Naive B cell (primary cell): Measurements from ENCODE around the gene FBXO36. TPM values are rescaled to one million over a fixed set of nuclear protein-coding genes. Genes with fewer than 3 reads are reported as not detected.
"Not testable (repeated sequence)": the region's sequence is repeated elsewhere in the genome, so short reads cannot be mapped to it uniquely, and the experiment has no call there.

Source experiments
- ATAC-seq, 2 donors: fragments of 150-1000 bp; cut with Tn5 transposase; 2 replicates each; pipeline ENCODE4 v1.10.0; 2021; ENCODE audit warnings: low read depth in 2 of 2, mild to moderate bottlenecking in 2 of 2, moderate library complexity in 2 of 2
- DNase-seq: peaks from one replicate; pipeline ENCODE4 v3.0.0; 2022
- H3K27ac Mint-ChIP-seq, 6 donors: one replicate each; pipeline ENCODE4 v1.8.0; 2020 to 2022; ENCODE audit warnings: mild to moderate bottlenecking in 6 of 6, mixed read lengths in 6 of 6, moderate library complexity in 5 of 6, inconsistent platforms in 2 of 6
- H3K27me3 Mint-ChIP-seq, 3 donors: one replicate each; pipeline ENCODE4 v1.8.0; 2021 to 2022; ENCODE audit warnings: mixed read lengths in 3 of 3, mild to moderate bottlenecking in 1 of 3
- H3K36me3 Mint-ChIP-seq, 2 donors: one replicate each; pipeline ENCODE4 v1.8.0; 2020 to 2022; ENCODE audit warnings: mixed read lengths in 2 of 2, inconsistent platforms in 1 of 2, mild to moderate bottlenecking in 1 of 2
- H3K4me1 Mint-ChIP-seq, 3 donors: one replicate each; pipeline ENCODE4 v1.8.0; 2020 to 2022; ENCODE audit warnings: mixed read lengths in 3 of 3, inconsistent platforms in 1 of 3, mild to moderate bottlenecking in 1 of 3, moderate library complexity in 1 of 3
- H3K4me3 Mint-ChIP-seq, 8 donors: one replicate each; pipeline ENCODE4 v1.8.0; 2020 to 2022; ENCODE audit warnings: mild to moderate bottlenecking in 8 of 8, mixed read lengths in 8 of 8, moderate library complexity in 8 of 8, inconsistent platforms in 2 of 8
- H3K9me3 Mint-ChIP-seq, 7 donors: one replicate each; pipeline ENCODE4 v1.8.0; 2020 to 2022; ENCODE audit warnings: mixed read lengths in 7 of 7, mild to moderate bottlenecking in 5 of 7, inconsistent platforms in 2 of 7, moderate library complexity in 1 of 7
- polyA plus RNA-seq, 6 donors: library from polyadenylated mRNA; unstranded; fragments of 300-500 nt; fragmentation: Illumina TruSeq; gene quantifications; one replicate each; pipeline ENCODE4 v1.2.3, GENCODE V29; 2021; ENCODE audit warnings: low read depth in 6 of 6

The FBXO36 gene
- polyA plus RNA-seq, 6 donors from 2014 or later = 0.24 to 1.4 (median 0.76) TPM; not detected in 1

DNA sequence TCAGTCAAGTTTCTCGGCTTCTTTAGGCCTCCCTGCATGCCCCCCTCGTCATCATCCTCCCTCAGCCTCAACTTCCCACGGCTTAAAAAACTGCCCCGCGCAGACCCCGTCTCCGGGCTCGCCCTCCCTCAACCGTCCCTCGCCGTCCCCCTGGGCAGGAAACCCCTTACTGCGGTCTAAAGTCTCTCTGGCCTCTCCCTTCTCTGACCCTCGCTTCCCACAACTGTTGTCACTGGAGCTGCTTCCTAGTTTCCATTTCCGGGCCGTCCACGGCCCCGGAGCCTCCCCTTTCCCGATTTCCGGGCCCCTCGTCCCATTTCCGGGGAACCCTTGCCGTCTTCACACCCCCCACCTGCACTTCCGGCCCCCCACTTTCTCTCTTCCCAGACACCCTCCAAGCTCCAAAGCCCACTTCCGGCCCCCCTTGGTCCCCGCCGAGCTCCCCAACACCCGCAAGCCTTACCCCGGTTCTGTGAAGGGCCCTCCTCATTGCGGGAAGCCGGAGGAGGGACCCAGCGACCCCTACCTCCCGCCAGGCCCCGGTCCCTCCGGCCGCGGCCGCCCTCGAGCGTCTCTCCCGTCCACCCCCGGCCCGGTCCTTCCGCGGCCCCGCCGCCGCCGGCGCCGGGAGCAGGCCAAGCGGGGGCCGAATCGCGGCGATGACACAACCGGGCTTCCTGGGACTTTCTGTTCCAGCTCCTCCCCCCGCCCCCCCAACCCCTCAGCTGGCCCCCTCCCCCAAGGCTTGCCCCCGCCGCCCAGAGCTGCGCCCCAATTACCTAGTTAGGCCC lies 1.0 kb upstream of the FBXO36 start:
- peaks cover 0 to 5% (median 0%) of the 10 kb centered on the region in 7 donors for H3K9me3 Mint-ChIP-seq
- H3K4me1 Mint-ChIP-seq = peaks cover 29 to 49% (median 46%) of the 10 kb centered on the region in 3 donors
- H3K27ac Mint-ChIP-seq = peak overlapping the region; percentile 97 to 100 (median 99)
- peak overlapping the region; percentile 95 to 100 (median 100) for H3K4me3 Mint-ChIP-seq
- H3K27me3 Mint-ChIP-seq = no peaks in the 10 kb centered on the region
- DNase-seq (no peak), ATAC-seq (peak; percentile 23 to 26)
- H3K36me3 Mint-ChIP-seq = peaks cover 0 to 21% of the 10 kb centered on the region in 2 donors

DNA sequence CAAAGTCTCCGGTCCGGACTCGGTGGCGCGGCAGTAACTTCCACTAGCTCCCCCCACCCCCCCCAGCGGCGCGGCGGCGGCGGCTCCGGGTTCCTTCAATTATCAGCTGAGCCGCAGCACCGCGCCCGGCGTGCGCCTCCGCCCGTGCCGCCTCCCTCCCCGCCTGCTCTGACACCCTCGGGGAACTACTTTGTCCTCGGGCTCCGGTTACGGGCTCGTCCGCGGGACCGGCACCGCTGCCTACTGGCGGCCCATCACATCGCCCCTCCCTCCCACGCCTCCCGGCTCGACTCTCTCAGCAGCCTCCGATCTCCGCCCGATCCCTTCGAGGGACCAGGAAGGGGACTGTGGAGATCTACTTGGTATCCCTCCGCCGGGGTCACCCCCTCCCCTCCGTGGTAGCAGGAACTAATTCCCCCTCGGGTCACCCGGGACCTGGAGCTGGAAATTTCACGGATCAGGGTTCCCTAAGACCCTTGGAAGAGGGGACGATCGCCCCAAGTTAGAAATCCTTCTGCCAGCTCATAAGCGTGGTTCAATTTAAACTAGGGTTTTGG lies 333 bp upstream of the FBXO36 start, which contains the start of gene TRIP12:
TRIP12 (minus strand) TSS at position 118 of the 557 bp plus-strand sequence. CDS start 41,930 bp downstream, outside the sequence.
- H3K36me3 Mint-ChIP-seq = peaks cover 0 to 21% of the 10 kb centered on the region in 2 donors
- peak within 1 kb of the TSS; percentile 95 to 100 (median 100) for H3K4me3 Mint-ChIP-seq
- peak within 1 kb of the TSS; percentile 97 to 100 (median 100) for H3K27ac Mint-ChIP-seq
- ATAC-seq = peak; percentile 73 to 76
- peaks cover 0 to 5% (median 0%) of the 10 kb centered on the region in 7 donors for H3K9me3 Mint-ChIP-seq
- peaks cover 29 to 44% (median 39%) of the 10 kb centered on the region in 3 donors for H3K4me1 Mint-ChIP-seq
- peak; percentile 96 for DNase-seq
- no peaks in the 10 kb centered on the region for H3K27me3 Mint-ChIP-seq

DNA sequence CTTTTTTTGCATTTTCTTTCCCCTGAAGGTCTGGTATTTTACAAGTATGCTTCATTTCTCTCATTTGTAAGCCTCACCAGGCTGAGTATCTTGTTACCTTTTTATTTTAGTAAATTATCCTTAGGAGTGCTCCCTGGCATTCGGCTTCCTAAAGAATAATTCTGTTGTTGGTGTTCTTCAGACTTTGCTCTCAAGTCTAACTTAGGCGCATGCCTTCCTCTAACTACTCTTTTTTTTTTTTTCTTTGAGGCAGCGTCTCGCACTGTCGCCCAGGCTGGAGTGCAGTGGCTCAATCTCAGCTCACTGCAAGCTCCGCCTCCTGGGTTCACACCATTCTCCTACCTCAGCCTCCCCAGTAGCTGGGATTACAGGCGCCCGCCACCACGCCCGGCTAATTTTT lies 2.2 kb downstream of the FBXO36 start:
- not testable (repeated sequence) for ATAC-seq, H3K9me3 Mint-ChIP-seq, H3K27ac Mint-ChIP-seq, DNase-seq, H3K27me3 Mint-ChIP-seq
- Mint-ChIP-seq H3K36me3 (peaks cover 0 to 14% of the 10 kb centered on the region in 2 donors), H3K4me3 (peak overlapping the region in 3 of 8 donors; percentile 36 to 70 (median 68)), H3K4me1 (peaks cover 19 to 32% (median 24%) of the 10 kb centered on the region in 3 donors)

DNA sequence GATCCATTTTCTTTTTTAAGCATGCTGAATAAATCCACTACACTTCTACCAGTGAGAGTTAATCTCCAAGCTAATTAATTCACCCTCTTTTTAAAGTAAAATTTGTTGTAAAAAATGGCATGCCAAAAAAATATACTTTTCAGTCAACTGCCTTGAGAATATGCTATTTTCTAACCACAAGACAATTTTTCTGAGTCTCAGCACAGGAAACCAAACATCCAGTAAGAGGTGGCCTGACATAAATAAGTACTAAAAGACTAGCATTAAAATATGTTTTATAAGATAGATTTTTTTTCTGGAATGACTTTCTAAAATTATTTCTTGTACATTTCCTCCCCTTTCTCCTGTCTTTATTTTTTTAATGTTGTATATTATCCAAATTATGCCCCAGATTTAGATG lies 2.9 kb downstream of the FBXO36 start:
- H3K9me3 Mint-ChIP-seq = peaks cover 0 to 5% (median 0%) of the 10 kb centered on the region in 7 donors
- ATAC-seq (no peak), DNase-seq (no peak)
- H3K4me3 Mint-ChIP-seq = peak overlapping the region in 2 of 8 donors; percentile 24 to 42
- H3K27me3 Mint-ChIP-seq = no peaks in the 10 kb centered on the region
- peaks cover 0 to 14% of the 10 kb centered on the region in 2 donors for H3K36me3 Mint-ChIP-seq
- peaks cover 12 to 26% (median 17%) of the 10 kb centered on the region in 3 donors for H3K4me1 Mint-ChIP-seq
- H3K27ac Mint-ChIP-seq = peak overlapping the region in 1 of 6 donors; percentile 44

DNA sequence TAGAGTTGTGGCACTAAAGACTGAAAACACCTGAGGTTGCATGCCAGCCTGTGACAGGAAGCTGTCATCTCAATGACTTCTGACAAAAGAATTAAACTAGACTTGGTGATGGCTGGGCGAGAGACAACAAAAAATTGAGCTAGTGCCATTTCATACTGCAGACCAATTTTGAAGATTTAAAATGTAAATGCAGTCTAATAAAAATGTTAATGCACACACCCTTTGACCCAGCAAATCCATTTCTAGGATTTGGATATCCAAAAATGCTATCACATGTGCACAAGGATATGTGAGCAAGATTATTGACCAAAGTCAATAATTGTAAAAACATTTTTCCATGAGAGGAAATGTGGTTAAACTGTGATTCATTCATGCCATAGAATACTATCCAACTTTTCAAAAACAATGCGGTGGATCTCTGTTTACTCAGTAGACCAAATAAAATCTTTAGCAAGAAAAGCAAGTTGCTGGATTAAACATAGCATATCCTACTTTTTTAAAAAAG lies 5.6 kb downstream of the FBXO36 start:
- ATAC-seq (no peak), DNase-seq (no peak)
- H3K9me3 Mint-ChIP-seq = no peaks in the 10 kb centered on the region
- no peak overlapping the region for H3K27ac Mint-ChIP-seq
- peak overlapping the region in 1 of 8 donors; percentile 26 for H3K4me3 Mint-ChIP-seq
- H3K36me3 Mint-ChIP-seq = no peaks in the 10 kb centered on the region
- H3K27me3 Mint-ChIP-seq = no peaks in the 10 kb centered on the region
- H3K4me1 Mint-ChIP-seq = peaks cover 0 to 5% (median 2%) of the 10 kb centered on the region in 3 donors

DNA sequence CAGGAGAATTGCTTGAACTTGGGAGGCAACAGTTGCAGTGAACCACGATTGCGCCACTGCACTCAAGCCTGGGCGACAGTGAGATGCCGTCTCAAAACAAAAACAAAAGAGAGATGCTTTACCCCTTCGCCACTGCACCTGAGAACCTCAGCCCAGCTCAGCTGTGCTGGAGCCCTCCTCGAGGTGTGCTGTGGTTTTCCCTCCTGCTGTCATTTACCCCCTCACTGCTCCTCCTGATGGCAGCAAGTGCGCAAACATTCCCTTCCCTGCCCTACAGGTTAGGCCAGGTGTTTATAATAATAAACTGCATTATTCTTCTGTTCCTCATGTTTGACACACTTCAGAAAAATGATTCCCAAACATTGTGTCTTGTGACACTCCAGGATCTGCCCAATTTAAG lies 8.4 kb downstream of the FBXO36 start:
- no peaks in the 10 kb centered on the region for H3K36me3 Mint-ChIP-seq
- ATAC-seq = no peak
- H3K27me3 Mint-ChIP-seq = no peaks in the 10 kb centered on the region
- H3K27ac Mint-ChIP-seq = no peak overlapping the region
- DNase-seq = no peak
- H3K4me3 Mint-ChIP-seq = no peak overlapping the region
- no peaks in the 10 kb centered on the region for H3K4me1 Mint-ChIP-seq
- H3K9me3 Mint-ChIP-seq = no peaks in the 10 kb centered on the region

DNA sequence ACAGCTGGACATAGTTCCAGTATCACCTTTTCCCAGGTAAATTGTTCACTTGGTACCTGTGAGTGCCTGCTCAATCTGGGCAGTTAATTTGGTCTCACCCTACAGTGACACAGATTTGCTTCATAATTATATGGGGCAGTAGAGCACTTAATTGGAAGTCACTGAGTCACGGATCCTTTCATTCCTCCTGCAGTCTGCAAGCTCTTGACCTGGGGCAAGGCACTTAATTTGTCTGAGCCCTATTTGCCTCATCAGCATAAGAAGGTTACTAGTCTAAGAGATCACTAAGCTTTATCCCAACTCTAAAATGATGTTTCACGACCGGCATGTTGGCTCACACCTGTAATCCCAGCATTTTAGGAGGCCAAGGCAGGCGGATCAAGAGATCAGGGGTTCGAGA lies 8.9 kb downstream of the FBXO36 start:
- H3K9me3 Mint-ChIP-seq = peaks cover 0 to 2% (median 0%) of the 10 kb centered on the region in 7 donors
- H3K27me3 Mint-ChIP-seq = no peaks in the 10 kb centered on the region
- no peak for ATAC-seq
- H3K4me3 Mint-ChIP-seq = no peak overlapping the region
- H3K27ac Mint-ChIP-seq = no peak overlapping the region
- no peak for DNase-seq
- H3K36me3 Mint-ChIP-seq = no peaks in the 10 kb centered on the region
- H3K4me1 Mint-ChIP-seq = no peaks in the 10 kb centered on the region

DNA sequence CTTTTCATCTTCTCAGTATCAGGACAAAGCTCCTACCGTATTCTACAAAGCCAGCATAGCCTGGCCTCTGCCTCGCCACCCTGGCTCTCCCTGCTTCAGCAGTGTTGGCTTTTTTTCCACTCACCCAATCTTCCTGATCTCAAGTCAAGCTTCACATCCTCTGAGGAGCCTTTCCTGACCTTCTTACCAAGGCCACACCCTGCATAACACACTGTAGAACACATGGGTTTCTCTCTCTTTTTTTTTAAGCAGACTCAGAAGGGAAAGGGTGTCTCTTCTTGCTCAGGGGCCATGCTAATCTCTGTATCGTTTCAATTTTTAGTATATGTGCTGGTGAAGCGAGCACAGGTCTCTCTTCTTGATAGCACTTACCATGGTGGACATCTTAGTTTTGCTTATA lies 15.2 kb downstream of the FBXO36 start:
- Mint-ChIP-seq H3K4me1 (no peaks in the 10 kb centered on the region), H3K9me3 (peaks cover 0 to 2% (median 0%) of the 10 kb centered on the region in 7 donors), H3K36me3 (peaks cover 0 to 5% of the 10 kb centered on the region in 2 donors), H3K27ac (peak overlapping the region in 1 of 6 donors; percentile 2), H3K27me3 (no peaks in the 10 kb centered on the region), H3K4me3 (no peak overlapping the region)
- ATAC-seq (no peak), DNase-seq (no peak)

DNA sequence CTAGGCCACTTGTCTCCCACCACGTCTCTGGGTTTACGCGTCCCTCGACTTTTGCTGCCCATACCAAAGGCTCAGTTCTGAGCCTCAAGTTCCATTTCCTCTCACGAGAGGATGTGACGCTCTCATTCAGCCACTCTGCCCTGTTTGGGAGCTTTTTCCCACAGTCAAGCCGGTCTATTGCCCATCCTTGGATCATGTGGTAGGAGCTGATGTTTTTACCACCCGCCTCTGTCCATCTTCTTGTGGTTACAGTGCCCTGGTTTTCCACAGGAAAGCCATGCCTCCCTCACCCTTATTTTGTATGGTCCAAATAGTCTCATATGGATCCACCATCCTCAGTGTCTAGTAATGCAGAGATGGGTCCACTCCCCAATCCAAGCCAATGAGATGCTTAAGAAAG lies 20.4 kb downstream of the FBXO36 start:
- Mint-ChIP-seq H3K27ac (no peak overlapping the region), H3K9me3 (no peaks in the 10 kb centered on the region), H3K4me3 (no peak overlapping the region), H3K4me1 (peaks cover 1 to 6% (median 6%) of the 10 kb centered on the region in 3 donors), H3K36me3 (peaks cover 0 to 5% of the 10 kb centered on the region in 2 donors), H3K27me3 (no peaks in the 10 kb centered on the region)
- ATAC-seq (no peak), DNase-seq (no peak)

DNA sequence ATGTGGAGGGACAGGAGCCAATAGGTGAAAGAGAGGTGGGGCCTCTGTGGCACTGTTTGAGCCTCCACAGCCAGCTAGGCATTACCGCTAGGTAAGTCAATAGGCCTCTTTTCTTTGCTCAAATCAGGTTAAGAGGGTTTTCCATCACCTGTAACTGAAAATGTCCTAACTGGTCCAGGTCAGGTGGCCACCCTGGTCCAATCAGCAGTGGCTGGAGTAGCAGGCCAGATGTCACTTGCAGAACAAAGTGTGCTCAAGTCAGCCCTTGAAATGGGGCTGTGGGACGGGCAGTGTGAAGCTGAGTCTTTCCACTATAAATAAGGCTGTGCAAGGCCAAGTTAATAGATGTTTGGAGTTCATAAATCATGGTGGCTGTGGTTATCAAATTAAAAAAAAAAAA lies 20.9 kb downstream of the FBXO36 start:
- DNase-seq = no peak
- Mint-ChIP-seq H3K27me3 (no peaks in the 10 kb centered on the region), H3K27ac (peak overlapping the region in 1 of 6 donors; percentile 70), H3K9me3 (no peaks in the 10 kb centered on the region), H3K4me1 (peaks cover 1 to 6% (median 6%) of the 10 kb centered on the region in 3 donors), H3K4me3 (no peak overlapping the region), H3K36me3 (peaks cover 0 to 5% of the 10 kb centered on the region in 2 donors)
- ATAC-seq = no peak

DNA sequence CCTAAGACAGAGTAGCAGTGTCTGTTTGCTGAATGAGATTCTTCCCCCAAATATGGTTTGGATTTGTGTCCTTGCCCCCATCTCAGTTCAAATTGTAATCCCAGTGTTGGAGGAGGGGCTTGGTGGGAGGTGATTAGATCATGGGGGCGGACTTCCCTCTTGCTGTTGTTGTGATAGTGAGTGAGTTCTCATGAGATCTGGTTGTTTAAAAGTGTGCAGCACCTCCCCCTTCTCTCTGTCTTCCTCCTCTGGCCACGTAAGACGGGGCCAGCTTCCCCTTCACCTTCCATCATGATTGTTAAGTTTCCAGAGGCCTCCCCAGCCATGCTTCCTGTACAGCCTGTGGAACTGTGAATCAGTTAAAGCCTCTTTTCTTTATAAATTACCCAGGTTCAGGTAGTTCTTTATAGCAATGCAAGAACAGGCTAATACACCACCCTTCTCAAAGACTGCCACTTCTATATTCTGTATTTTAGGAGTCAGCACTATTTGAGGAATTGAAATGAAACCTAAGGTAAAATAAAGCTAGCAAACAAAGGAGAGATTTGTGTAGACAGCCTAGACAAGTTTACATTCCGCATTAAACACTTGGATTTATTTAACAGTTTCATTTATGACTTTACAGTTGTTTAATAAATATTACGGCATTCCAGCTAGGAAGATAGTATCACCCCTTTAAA lies 21.6 kb downstream of the FBXO36 start:
- Mint-ChIP-seq H3K4me1 (peaks cover 1 to 6% (median 6%) of the 10 kb centered on the region in 3 donors), H3K27ac (peak overlapping the region in 2 of 6 donors; percentile 18 to 40), H3K27me3 (no peaks in the 10 kb centered on the region), H3K36me3 (peaks cover 0 to 5% of the 10 kb centered on the region in 2 donors), H3K4me3 (no peak overlapping the region), H3K9me3 (no peaks in the 10 kb centered on the region)
- no peak for DNase-seq
- no peak for ATAC-seq

DNA sequence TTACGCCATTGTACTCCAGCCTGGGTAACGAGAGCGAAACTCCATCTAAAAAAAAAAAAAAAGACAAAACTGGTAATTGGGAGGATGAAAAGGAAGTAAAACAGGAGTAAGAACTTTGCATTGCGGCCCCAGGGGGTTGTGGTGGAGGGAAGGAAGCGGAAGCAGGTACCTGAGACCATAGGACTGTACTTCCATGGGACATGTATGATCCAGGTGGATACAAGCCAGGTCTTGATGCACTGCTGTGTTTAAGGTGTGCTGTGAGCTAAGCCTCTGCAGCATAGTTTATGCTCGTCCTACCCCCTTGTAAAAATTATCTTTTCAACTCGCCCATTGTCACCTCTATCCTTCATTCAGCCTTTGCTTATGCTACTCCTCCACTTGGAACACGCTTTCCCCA lies 23.7 kb downstream of the FBXO36 start:
- no peaks in the 10 kb centered on the region for H3K27me3 Mint-ChIP-seq
- H3K4me1 Mint-ChIP-seq = peaks cover 1 to 6% (median 6%) of the 10 kb centered on the region in 3 donors
- no peak for DNase-seq
- H3K36me3 Mint-ChIP-seq = no peaks in the 10 kb centered on the region
- ATAC-seq = no peak
- H3K4me3 Mint-ChIP-seq = no peak overlapping the region
- H3K27ac Mint-ChIP-seq = no peak overlapping the region
- no peaks in the 10 kb centered on the region for H3K9me3 Mint-ChIP-seq

DNA sequence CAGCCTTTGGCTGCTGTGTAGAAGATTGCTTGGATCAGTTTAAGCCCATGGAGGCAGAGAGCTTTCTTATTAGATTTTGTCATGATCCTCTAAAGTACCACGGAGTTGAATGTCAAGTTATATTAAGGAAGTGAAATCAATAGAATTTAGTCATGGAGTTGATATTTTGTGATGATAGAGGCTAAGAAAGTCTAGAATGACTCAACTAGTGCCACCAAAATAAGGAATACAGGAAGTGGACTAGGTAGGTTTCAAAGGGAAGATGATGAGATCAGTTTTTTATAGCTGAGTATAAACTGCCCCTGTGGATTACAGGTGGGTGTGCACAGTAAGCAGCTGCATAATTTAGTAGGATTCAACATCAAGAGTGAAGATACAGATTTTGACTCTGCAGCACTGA lies 25.2 kb downstream of the FBXO36 start:
- DNase-seq (no peak), ATAC-seq (no peak)
- Mint-ChIP-seq H3K4me1 (peaks cover 1 to 6% (median 6%) of the 10 kb centered on the region in 3 donors), H3K27ac (no peak overlapping the region), H3K9me3 (no peaks in the 10 kb centered on the region), H3K27me3 (no peaks in the 10 kb centered on the region), H3K4me3 (no peak overlapping the region), H3K36me3 (no peaks in the 10 kb centered on the region)
